Ovary (tissue), 9 donors: ENCODE results near the gene PIEZO1. TPM values are rescaled to one million over a fixed set of nuclear protein-coding genes. Genes with fewer than 3 reads are reported as not detected.

Experiments used
- DNase-seq, 5 donors: peaks; one replicate each; pipeline ENCODE4 v3.0.0-alpha.2; 2019 to 2020
- H3K27ac ChIP-seq, 2 donors: fragments of 200-600 bp; one replicate each; pipeline versions ENCODE4 v1.5.1 to v1.8.0; 2019 to 2022
- H3K27me3 ChIP-seq: fragments of 200-600 bp; one replicate; pipeline ENCODE4 v1.8.0; 2022
- H3K36me3 ChIP-seq: fragments of 200-600 bp; sonication (generic); one replicate; pipeline ENCODE4 v1.5.1; 2019
- H3K4me1 ChIP-seq: one replicate; pipeline ENCODE4 v1.8.1; 2013; ENCODE audit warnings: mild to moderate bottlenecking, moderate library complexity; ENCODE audit not compliant: insufficient read depth
- H3K4me3 ChIP-seq: fragments of 200-600 bp; sonication (generic); one replicate; pipeline ENCODE4 v1.5.1; 2017
- H3K9me3 ChIP-seq, 2 donors: fragments of 200-600 bp in 1 of 2; sonication (generic) in 1 of 2; one replicate each; pipeline versions ENCODE4 v1.5.1 to v1.8.1; 2013 to 2019; ENCODE audit warnings: mild to moderate bottlenecking in 1 of 2, moderate library complexity in 1 of 2
- EP300 ChIP-seq: sonication (generic); formaldehyde crosslinking; IDR thresholded peaks from one replicate; pipeline ENCODE4 v1.6.1; 2017; ENCODE audit warnings: antibody characterized with exemption
- POLR2A ChIP-seq: fragments of 450-650 bp; IDR thresholded peaks from one replicate; pipeline ENCODE4 v1.6.1; 2017; ENCODE audit warnings: antibody characterized with exemption, mild to moderate bottlenecking, moderate library complexity
- WGBS, 3 donors: extraction: QIAGEN DNeasy Blood & Tissue Kit in 1 of 3; methylation state at CpG; one replicate each; pipeline versions ENCODE4 v1.1.5 to v1.1.7; 2013 to 2017; 5-methylcytosine and 5-hydroxymethylcytosine counted together
- intact Hi-C, 4 donors: fragments of 100-400 bp; cut with DNase I; formaldehyde crosslinking; loops; one replicate each; pipeline versions ENCODE4 v1.11.0 to v1.15.1; 2022 to 2023
- polyA plus RNA-seq, 2 donors: library from polyadenylated mRNA; stranded (reverse); fragments of 200-250 nt in 1 of 2; fragments of 350-450 nt in 1 of 2; fragmentation: Illumina TruSeq in 1 of 2; extraction: RNeasy Lipid Tissue Mini Kit (QIAGEN cat#74804) in 1 of 2; gene quantifications; one replicate each; pipeline ENCODE4 v1.2.3, GENCODE V29; 2013 to 2014
- total RNA-seq, 7 donors: library from RNA; depleted of rRNA in 2 of 7; stranded (reverse); fragments of >200 nt in 2 of 7; fragmentation: NEBNext Ultra II Directional in 3 of 7; extraction: Animal tissue kit (Norgen Biotek cat#: 25700) in 3 of 7; gene quantifications; one replicate each; pipeline versions ENCODE4 v1.1.0 to v1.2.4, GENCODE V29; 2016 to 2023
- TF ChIP-seq, protein P1 (sequence below), 3 donors: fragments of 450-650 bp in 2 of 3; fragments of 200-600 bp in 1 of 3; IDR thresholded peaks; one replicate each; pipeline versions ENCODE4 v1.5.1 to v1.8.0; 2016 to 2022; ENCODE audit warnings: antibody characterized with exemption in 3 of 3, mild to moderate bottlenecking in 1 of 3
- donor health status: DM: no; HTN: no; CAD: no; lungs with moderate emphysema.
- donor health status: DM: no; HTN: no; CAD: no.
- donor health status: Bipolar disorder and iron deficiency.
- donor health status: DM: yes; HTN: yes; CAD: no.
- donor health status: DM: no; HTN: no; CAD: no.
- donor health status: DM: yes; HTN: yes; CAD: no.

The PIEZO1 gene
- total and polyA plus RNA-seq, 9 donors: 13.0 to 93.5 (median 49.1) TPM

DNA sequence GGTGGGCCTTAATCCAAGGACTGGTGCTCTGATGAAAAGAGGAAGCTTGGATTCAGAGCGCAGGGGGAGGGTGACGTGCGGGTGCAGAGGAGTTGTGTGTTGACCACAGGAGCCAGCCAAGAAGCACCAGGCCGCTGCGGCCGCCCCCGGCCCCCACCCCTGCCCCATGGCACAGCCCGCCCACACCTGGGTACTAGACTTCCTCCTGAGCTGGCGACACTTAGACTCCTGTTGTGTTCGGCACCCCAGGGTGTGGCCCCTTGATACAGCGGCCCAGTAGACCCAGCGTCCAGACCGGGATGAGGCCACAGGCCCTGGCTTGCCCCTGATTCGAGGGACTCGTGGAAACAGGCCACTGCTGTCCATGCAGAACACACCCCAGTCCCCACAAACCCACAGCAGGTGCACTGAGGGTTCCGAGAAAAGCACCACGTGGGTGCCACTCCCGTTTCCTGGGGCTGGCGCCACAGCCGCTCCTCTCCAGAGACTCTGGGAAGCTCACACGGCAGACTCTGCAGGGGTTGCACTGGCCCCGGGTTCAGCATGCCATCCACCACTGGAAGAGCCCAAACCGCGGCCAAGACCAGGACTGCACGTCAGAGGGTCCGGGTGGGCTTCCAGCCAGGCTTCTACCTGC, 93.0 kb downstream of the PIEZO1 start:
- TF ChIP-seq, protein P1, sequence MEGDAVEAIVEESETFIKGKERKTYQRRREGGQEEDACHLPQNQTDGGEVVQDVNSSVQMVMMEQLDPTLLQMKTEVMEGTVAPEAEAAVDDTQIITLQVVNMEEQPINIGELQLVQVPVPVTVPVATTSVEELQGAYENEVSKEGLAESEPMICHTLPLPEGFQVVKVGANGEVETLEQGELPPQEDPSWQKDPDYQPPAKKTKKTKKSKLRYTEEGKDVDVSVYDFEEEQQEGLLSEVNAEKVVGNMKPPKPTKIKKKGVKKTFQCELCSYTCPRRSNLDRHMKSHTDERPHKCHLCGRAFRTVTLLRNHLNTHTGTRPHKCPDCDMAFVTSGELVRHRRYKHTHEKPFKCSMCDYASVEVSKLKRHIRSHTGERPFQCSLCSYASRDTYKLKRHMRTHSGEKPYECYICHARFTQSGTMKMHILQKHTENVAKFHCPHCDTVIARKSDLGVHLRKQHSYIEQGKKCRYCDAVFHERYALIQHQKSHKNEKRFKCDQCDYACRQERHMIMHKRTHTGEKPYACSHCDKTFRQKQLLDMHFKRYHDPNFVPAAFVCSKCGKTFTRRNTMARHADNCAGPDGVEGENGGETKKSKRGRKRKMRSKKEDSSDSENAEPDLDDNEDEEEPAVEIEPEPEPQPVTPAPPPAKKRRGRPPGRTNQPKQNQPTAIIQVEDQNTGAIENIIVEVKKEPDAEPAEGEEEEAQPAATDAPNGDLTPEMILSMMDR (IDR thresholded peaks at IDR 0.05): no peak
- TF ChIP-seq POLR2A (no peak), EP300 (no peak)
- Histone ChIP-seq H3K36me3 (no peaks in the 10 kb centered on the region), H3K27ac (no peak overlapping the region), H3K9me3 (no peaks in the 10 kb centered on the region), H3K4me1 (no peaks in the 10 kb centered on the region), H3K27me3 (peaks cover 2% of the 10 kb centered on the region), H3K4me3 (no peak overlapping the region)
- DNase-seq: no peak
- intact Hi-C loops: no loop called here
- WGBS, 3 donors: 73 to 79% (median 74%) methylated on average over 15 to 26 of the region's 26 CpGs

DNA sequence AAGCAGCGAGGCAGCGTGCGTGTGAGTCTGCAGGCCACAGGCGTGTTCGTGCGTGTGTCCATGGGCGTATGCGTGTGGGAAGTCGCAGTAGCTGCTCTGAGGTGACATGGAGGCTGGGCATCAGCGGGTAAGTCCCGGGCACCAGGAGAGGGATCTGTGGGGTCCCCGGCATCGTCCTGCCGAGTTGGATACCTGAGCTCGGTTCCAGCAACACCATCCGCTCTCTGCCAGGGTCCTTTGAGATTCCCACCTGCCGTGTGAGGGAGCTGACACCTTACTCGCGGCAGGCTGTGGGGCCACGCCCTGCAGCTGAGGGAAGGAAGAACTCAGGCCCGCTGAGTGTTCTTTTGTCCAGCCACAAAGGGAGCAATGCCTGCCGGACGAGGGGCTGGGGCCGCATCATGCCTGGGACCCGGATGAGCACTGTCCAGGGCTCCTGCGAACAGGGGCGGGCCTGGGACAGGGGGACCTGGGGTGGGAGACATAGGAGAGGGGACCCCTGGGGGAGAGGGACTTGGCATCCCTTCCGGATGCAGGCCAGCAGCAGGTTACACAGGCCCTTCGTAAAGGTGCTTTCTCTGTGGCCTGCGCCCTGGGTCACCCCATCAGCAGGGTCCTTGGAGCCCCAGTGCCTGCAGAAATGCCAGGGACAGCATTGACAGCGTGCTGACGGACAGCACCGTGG, 93.7 kb downstream of the PIEZO1 start:
- no peaks in the 10 kb centered on the region for H3K9me3 ChIP-seq
- intact Hi-C loops: no loop called here
- 78 to 83% (median 82%) methylated on average over 32 to 33 of the region's 33 CpGs for WGBS, 3 donors
- peaks cover 2% of the 10 kb centered on the region for H3K4me1 ChIP-seq
- no peak overlapping the region for H3K27ac ChIP-seq
- H3K36me3 ChIP-seq: no peaks in the 10 kb centered on the region
- no peak for DNase-seq
- no peak for TF ChIP-seq POLR2A
- TF ChIP-seq EP300: no peak
- TF ChIP-seq, protein P1 (IDR thresholded peaks at IDR 0.05): no peak
- H3K4me3 ChIP-seq: no peak overlapping the region
- peaks cover 2% of the 10 kb centered on the region for H3K27me3 ChIP-seq

- Histone ChIP-seq H3K36me3 (no peaks in the 10 kb centered on the region), H3K27ac (no peak overlapping the region), H3K4me1 (peaks cover 2% of the 10 kb centered on the region), H3K27me3 (peaks cover 2% of the 10 kb centered on the region), H3K9me3 (no peaks in the 10 kb centered on the region), H3K4me3 (no peak overlapping the region)
- TF ChIP-seq POLR2A (no peak), EP300 (no peak)
- TF ChIP-seq, protein P1 (IDR thresholded peaks at IDR 0.05): no peak
- intact Hi-C loops: no loop called here
- DNase-seq: no peak
- 65 to 74% (median 68%) methylated on average over 21 of the region's 21 CpGs for WGBS, 3 donors
These were observed 94.5 kb downstream of the PIEZO1 start for GRCh38 chr16:88690341-88691128.

DNA sequence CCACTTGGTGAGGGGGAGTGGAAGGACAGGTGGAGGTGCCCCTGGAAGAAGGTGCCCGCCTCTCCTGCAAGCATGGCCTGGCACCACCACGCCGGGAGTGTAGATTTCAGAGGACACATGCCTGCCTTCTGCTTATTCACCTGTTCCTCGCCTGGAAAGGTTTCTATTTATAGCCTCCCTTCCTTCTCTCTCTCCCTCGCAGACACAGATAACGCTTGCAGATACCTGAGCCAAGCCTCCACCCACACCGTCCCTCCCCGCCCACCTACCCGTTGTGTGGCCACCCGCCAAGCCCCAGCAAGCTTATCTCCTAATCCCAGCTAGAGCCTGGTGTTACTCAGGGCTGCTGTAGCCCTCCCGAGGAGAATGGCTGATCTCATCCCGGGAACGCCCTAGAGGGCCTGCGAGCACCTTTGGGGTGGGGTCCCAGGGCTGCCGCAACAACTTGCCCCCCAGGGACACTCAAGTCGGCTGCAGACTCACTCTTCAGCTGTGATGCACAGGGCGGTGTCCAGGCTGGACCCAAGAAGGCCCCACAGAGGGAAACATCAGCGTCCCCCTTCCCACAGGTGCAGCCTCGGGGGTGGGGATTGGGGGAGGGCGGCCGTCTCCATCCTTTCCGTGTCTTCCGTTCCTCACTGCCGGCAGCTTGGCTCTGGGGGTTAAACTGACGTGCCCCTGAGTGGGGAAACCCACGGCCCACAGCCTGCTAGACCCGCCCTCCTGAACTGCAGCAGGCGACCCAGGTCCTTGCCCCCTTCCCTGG, 96.8 kb downstream of the PIEZO1 start:
- 20 to 26% (median 24%) methylated on average over 28 of the region's 28 CpGs for WGBS, 3 donors
- intact Hi-C loops: no loop called here
- Histone ChIP-seq H3K9me3 (no peaks in the 10 kb centered on the region), H3K4me1 (peaks cover 2% of the 10 kb centered on the region), H3K4me3 (no peak overlapping the region), H3K36me3 (no peaks in the 10 kb centered on the region), H3K27ac (no peak overlapping the region), H3K27me3 (peaks cover 5% of the 10 kb centered on the region)
- TF ChIP-seq, protein P1 (IDR thresholded peaks at IDR 0.05): no peak
- TF ChIP-seq POLR2A (no peak), EP300 (no peak)
- DNase-seq: no peak
